Effector memory CD8-positive, alpha-beta T cell (primary cell): ENCODE measurements around the gene FPGT.
A peak's percentile ranks its signal among the peaks of the same experiment; 100 is the strongest.
"Not testable (repeated sequence)": the region's sequence is repeated elsewhere in the genome, so short reads cannot be mapped to it uniquely, and the experiment has no call there.

Source experiments
- ATAC-seq: fragments of 150-1000 bp; cut with Tn5 transposase; replicated peaks from 2 replicates; pipeline ENCODE4 v1.10.0; 2021; ENCODE audit warnings: mild to moderate bottlenecking, moderate library complexity
- DNase-seq, 3 experiments: peaks; one replicate each; pipeline ENCODE4 v3.0.0; 2021
- H3K27ac Mint-ChIP-seq, 2 donors: one replicate each; pipeline ENCODE4 v1.8.0; 2022; ENCODE audit warnings: mild to moderate bottlenecking in 2 of 2, mixed read lengths in 2 of 2, moderate library complexity in 2 of 2
- H3K27me3 Mint-ChIP-seq, 2 donors: one replicate each; pipeline ENCODE4 v1.8.0; 2022; ENCODE audit warnings: mixed read lengths in 2 of 2
- H3K36me3 Mint-ChIP-seq: one replicate; pipeline ENCODE4 v1.8.0; 2022; ENCODE audit warnings: mild to moderate bottlenecking, moderate library complexity, mixed read lengths; ENCODE audit not compliant: insufficient read depth
- H3K4me1 Mint-ChIP-seq, 2 donors: one replicate each; pipeline ENCODE4 v1.8.0; 2022; ENCODE audit warnings: low read depth in 2 of 2, mixed read lengths in 2 of 2
- H3K4me3 Mint-ChIP-seq, 2 donors: one replicate each; pipeline ENCODE4 v1.8.0; 2022; ENCODE audit warnings: mild to moderate bottlenecking in 2 of 2, mixed read lengths in 2 of 2, moderate library complexity in 2 of 2
- H3K9me3 Mint-ChIP-seq, 2 donors: one replicate each; pipeline ENCODE4 v1.8.0; 2022; ENCODE audit warnings: mixed read lengths in 2 of 2
- total RNA-seq, 9 experiments: gene quantifications; one replicate each; lab custom pipeline; 2026; lab: John Stamatoyannopoulos, UW

Gene FPGT
- 1.3 to 12.8 (median 6.0) reads per million in 9 experiments for total RNA-seq

DNA sequence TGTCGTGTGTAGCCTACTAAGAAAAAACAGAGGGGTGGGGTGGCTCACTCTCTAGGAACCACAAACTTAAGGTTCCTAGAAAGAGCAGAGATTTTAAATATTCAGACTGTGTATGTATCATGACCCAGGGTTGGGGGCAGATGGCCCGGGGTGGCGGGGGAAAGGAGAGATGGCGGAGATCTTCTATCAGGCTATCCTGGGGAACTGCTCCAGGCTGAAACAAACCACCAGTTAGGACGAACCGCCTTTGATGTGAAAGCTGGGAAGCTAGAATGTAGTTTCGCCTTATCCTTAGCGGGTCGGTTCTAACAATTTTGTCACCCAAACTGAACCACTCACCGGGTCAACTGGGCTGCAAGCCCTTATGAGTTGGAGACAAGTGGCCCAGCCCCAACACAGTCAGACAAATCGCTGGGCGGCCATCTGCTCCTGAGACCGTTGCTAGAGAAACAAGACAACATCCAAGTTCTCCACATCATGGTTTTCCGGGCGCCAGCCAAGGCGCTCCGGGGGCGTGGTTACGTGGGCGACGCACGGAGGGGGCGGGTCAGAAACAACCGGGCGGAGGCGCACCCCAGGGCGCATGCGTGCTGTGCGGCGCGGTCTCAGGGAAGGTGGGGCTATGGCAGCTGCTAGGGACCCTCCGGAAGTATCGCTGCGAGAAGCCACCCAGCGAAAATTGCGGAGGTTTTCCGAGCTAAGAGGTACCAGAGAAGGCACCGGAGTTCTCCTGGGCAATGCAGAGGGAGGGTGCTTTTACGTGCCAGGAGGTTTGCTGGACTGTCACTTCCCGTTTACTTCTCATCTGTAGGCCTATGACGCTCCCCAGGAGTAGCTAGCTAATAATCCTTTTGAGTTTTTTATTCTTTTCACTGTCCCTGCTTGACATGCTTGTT is at the start of gene FPGT, which contains the start of gene LRRIQ3:
Gene FPGT, plus strand, starts transcription at position 586 of the 896 bp plus-strand sequence. Its CDS starts 37 bp downstream, at position 623.
Gene LRRIQ3, minus strand, starts transcription at position 520 of the 896 bp plus-strand sequence. CDS start 14,492 bp downstream, outside the sequence.
- Mint-ChIP-seq H3K36me3 (peaks cover 19% of the 10 kb centered on the region), H3K9me3 (no peaks in the 10 kb centered on the region), H3K4me1 (peaks cover 9 to 21% of the 10 kb centered on the region in 2 donors), H3K27me3 (no peaks in the 10 kb centered on the region), H3K4me3 (peak within 1 kb of the TSS; percentile 91 to 97), H3K27ac (peak within 1 kb of the TSS; percentile 95 to 99)
- DNase-seq = peak; percentile 95 to 96 (median 96)
- ATAC-seq = peak; percentile 90

GRCh38 chr1:74160046-74160445 is 38.0 kb upstream of the FPGT start:
- Mint-ChIP-seq H3K36me3 (peaks cover 4% of the 10 kb centered on the region), H3K27ac (no peak overlapping the region), H3K4me3 (no peak overlapping the region), H3K9me3 (no peaks in the 10 kb centered on the region), H3K27me3 (no peaks in the 10 kb centered on the region), H3K4me1 (no peaks in the 10 kb centered on the region)
- DNase-seq = no peak
- ATAC-seq = no peak

GRCh38 chr1:74161497-74161896 is 36.5 kb upstream of the FPGT start:
- H3K27me3 Mint-ChIP-seq = no peaks in the 10 kb centered on the region
- H3K4me1 Mint-ChIP-seq = no peaks in the 10 kb centered on the region
- no peak overlapping the region for H3K4me3 Mint-ChIP-seq
- DNase-seq (no peak), ATAC-seq (no peak)
- no peaks in the 10 kb centered on the region for H3K9me3 Mint-ChIP-seq
- H3K27ac Mint-ChIP-seq = no peak overlapping the region
- peaks cover 4% of the 10 kb centered on the region for H3K36me3 Mint-ChIP-seq

DNA sequence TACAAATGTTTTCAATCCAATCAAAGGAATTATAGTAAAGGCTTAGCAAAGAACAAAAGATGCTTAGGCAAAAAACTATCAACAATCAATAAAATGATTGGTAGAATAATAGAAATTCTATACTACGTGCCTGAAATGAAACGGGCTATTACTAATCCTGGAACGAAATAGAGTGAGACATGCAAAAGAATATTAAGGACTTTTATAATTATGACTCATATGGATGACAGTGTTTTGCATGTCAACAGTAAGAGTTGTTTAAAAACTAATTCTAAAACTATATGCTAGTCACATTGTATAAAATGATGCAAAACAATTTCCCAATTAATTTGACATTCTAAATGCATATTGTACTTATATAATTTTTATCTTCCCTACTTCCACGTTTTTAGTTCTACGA is 35.7 kb upstream of the FPGT start:
- ATAC-seq (no peak), DNase-seq (no peak)
- Mint-ChIP-seq H3K4me3 (no peak overlapping the region), H3K36me3 (peaks cover 4% of the 10 kb centered on the region), H3K27ac (no peak overlapping the region), H3K9me3 (no peaks in the 10 kb centered on the region), H3K4me1 (no peaks in the 10 kb centered on the region), H3K27me3 (peaks cover under 1 to 4% of the 10 kb centered on the region in 2 donors)

GRCh38 chr1:74174423-74174822 is 23.6 kb upstream of the FPGT start:
- H3K27ac Mint-ChIP-seq, H3K4me1 Mint-ChIP-seq, ATAC-seq, DNase-seq, H3K36me3 Mint-ChIP-seq, H3K4me3 Mint-ChIP-seq, H3K27me3 Mint-ChIP-seq: not testable (repeated sequence)
- peaks cover 7 to 29% of the 10 kb centered on the region in 2 donors for H3K9me3 Mint-ChIP-seq

GRCh38 chr1:74180490-74180889 is 17.6 kb upstream of the FPGT start:
- ATAC-seq (no peak), DNase-seq (no peak)
- H3K27ac Mint-ChIP-seq = no peak overlapping the region
- H3K36me3 Mint-ChIP-seq = no peaks in the 10 kb centered on the region
- H3K4me3 Mint-ChIP-seq = no peak overlapping the region
- H3K27me3 Mint-ChIP-seq = no peaks in the 10 kb centered on the region
- H3K4me1 Mint-ChIP-seq = no peaks in the 10 kb centered on the region
- H3K9me3 Mint-ChIP-seq = peaks cover 2 to 5% of the 10 kb centered on the region in 2 donors

DNA sequence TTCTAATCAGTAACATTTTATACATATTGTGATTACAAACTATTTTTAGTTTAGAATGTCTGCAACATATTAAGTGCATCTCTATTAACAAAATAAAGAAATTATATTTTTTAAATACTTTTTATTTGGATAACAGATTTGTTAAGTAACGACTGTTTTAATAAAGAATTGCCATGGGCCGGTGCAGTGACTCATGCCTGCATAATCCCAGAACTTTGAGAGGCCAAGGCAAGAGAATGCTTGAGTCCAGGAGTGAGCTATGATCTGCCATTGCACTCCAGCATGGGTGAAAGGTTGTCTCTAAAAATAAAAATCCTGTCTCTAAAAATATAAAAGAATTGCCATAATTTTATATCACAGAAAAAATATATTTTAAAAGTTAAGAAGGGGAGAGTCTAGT is 4.1 kb upstream of the FPGT start:
- peaks cover 9 to 17% of the 10 kb centered on the region in 2 donors for H3K4me1 Mint-ChIP-seq
- H3K27ac Mint-ChIP-seq = no peak overlapping the region
- DNase-seq (no peak), ATAC-seq (no peak)
- H3K4me3 Mint-ChIP-seq = no peak overlapping the region
- H3K36me3 Mint-ChIP-seq = peaks cover 14% of the 10 kb centered on the region
- H3K27me3 Mint-ChIP-seq = no peaks in the 10 kb centered on the region
- H3K9me3 Mint-ChIP-seq = no peaks in the 10 kb centered on the region

DNA sequence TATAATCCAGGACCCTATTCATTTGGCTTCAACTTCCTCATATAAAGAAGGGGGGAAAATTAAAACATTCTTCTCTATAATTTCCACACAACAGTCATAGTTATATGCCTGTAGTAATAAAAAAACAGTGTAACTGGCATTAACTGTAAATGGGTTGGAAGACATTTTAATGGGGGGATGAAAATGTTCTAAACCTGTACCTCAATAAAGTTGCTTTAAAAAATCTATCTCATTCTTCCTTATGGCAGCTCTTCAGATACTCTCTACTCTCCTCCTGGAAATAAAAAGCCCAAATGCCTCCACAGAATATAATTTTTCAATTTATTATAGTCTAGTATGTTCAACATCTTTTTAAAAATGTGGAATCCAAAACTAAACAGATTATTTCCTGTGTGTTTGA is 2.7 kb upstream of the FPGT start:
- ATAC-seq = no peak
- H3K27me3 Mint-ChIP-seq = no peaks in the 10 kb centered on the region
- no peak overlapping the region for H3K27ac Mint-ChIP-seq
- peaks cover 9 to 21% of the 10 kb centered on the region in 2 donors for H3K4me1 Mint-ChIP-seq
- peaks cover 14% of the 10 kb centered on the region for H3K36me3 Mint-ChIP-seq
- no peak overlapping the region for H3K4me3 Mint-ChIP-seq
- no peak for DNase-seq
- no peaks in the 10 kb centered on the region for H3K9me3 Mint-ChIP-seq

GRCh38 chr1:74197255-74197654 is 787 bp upstream of the FPGT start:
- Mint-ChIP-seq H3K9me3 (no peaks in the 10 kb centered on the region), H3K4me3 (peak overlapping the region; percentile 91 to 97), H3K4me1 (peaks cover 9 to 21% of the 10 kb centered on the region in 2 donors), H3K27me3 (no peaks in the 10 kb centered on the region), H3K36me3 (peaks cover 19% of the 10 kb centered on the region), H3K27ac (peak overlapping the region; percentile 95 to 99)
- DNase-seq = no peak
- no peak for ATAC-seq

- no peak for ATAC-seq
- H3K27me3 Mint-ChIP-seq = no peaks in the 10 kb centered on the region
- DNase-seq = no peak
- peaks cover 9 to 21% of the 10 kb centered on the region in 2 donors for H3K4me1 Mint-ChIP-seq
- no peaks in the 10 kb centered on the region for H3K9me3 Mint-ChIP-seq
- peaks cover 28% of the 10 kb centered on the region for H3K36me3 Mint-ChIP-seq
- H3K4me3 Mint-ChIP-seq = peak overlapping the region; percentile 91 to 97
- peak overlapping the region in 1 of 2 donors; percentile 99 for H3K27ac Mint-ChIP-seq
Observed at GRCh38 chr1:74199504-74199903, 1.5 kb downstream of the FPGT start.

DNA sequence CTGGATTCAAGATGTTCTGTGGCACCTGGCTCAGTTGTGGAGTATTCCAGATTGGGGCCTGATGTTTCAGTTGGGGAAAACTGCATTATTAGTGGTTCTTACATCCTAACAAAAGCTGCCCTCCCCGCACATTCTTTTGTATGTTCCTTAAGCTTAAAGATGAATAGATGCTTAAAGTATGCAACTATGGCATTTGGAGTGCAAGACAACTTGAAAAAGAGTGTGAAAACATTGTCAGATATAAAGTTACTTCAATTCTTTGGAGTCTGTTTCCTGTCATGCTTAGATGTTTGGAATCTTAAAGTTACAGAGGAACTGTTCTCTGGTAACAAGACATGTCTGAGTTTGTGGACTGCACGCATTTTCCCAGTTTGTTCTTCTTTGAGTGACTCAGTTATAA is 7.2 kb downstream of the FPGT start:
- Mint-ChIP-seq H3K27me3 (no peaks in the 10 kb centered on the region), H3K27ac (no peak overlapping the region), H3K4me3 (no peak overlapping the region), H3K36me3 (peaks cover 17% of the 10 kb centered on the region), H3K4me1 (no peaks in the 10 kb centered on the region), H3K9me3 (no peaks in the 10 kb centered on the region)
- no peak for ATAC-seq
- DNase-seq = no peak

DNA sequence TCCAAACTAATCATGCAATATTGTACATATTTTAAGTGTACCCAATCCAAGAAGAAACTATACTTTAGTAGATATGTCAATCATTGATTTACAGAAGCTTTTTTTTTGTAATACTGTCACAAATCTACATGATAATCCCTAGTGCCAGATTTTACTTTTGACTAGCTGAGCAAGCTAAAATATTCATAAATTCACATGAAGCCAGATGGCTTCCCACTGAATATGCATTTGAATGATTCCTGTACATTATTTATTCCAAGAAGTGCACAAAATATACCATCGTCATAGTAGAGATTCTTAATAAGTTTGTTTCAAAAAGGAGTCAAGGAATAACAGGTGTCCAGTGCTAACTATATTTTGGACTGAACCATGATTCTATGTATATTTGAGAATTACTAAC is 17.2 kb downstream of the FPGT start:
- Mint-ChIP-seq H3K27ac (no peak overlapping the region), H3K9me3 (peaks cover 0 to 5% of the 10 kb centered on the region in 2 donors), H3K4me1 (no peaks in the 10 kb centered on the region), H3K4me3 (no peak overlapping the region), H3K36me3 (no peaks in the 10 kb centered on the region), H3K27me3 (no peaks in the 10 kb centered on the region)
- ATAC-seq (no peak), DNase-seq (no peak)

- Mint-ChIP-seq H3K36me3 (no peaks in the 10 kb centered on the region), H3K27me3 (no peaks in the 10 kb centered on the region), H3K27ac (no peak overlapping the region), H3K9me3 (peaks cover 8 to 37% of the 10 kb centered on the region in 2 donors), H3K4me1 (no peaks in the 10 kb centered on the region), H3K4me3 (no peak overlapping the region)
- no peak for DNase-seq
- ATAC-seq = no peak
Observed at GRCh38 chr1:74222701-74223100, 24.7 kb downstream of the FPGT start.

- no peak for ATAC-seq
- Mint-ChIP-seq H3K27me3 (no peaks in the 10 kb centered on the region), H3K27ac (no peak overlapping the region), H3K9me3 (peaks cover 10 to 42% of the 10 kb centered on the region in 2 donors), H3K4me3 (no peak overlapping the region), H3K36me3 (no peaks in the 10 kb centered on the region), H3K4me1 (no peaks in the 10 kb centered on the region)
- DNase-seq = no peak
Observed at GRCh38 chr1:74223453-74223852, 25.4 kb downstream of the FPGT start.
